NCI-H146 (cell line): ENCODE measurements around the gene ZNF730.
"Not testable (repeated sequence)": the region's sequence is repeated elsewhere in the genome, so short reads cannot be mapped to it uniquely, and the experiment has no call there.

Experiments
- DNase-seq: peaks from one replicate; lab custom pipeline; 2025; lab: John Stamatoyannopoulos, UW

ZNF730 gene

DNA sequence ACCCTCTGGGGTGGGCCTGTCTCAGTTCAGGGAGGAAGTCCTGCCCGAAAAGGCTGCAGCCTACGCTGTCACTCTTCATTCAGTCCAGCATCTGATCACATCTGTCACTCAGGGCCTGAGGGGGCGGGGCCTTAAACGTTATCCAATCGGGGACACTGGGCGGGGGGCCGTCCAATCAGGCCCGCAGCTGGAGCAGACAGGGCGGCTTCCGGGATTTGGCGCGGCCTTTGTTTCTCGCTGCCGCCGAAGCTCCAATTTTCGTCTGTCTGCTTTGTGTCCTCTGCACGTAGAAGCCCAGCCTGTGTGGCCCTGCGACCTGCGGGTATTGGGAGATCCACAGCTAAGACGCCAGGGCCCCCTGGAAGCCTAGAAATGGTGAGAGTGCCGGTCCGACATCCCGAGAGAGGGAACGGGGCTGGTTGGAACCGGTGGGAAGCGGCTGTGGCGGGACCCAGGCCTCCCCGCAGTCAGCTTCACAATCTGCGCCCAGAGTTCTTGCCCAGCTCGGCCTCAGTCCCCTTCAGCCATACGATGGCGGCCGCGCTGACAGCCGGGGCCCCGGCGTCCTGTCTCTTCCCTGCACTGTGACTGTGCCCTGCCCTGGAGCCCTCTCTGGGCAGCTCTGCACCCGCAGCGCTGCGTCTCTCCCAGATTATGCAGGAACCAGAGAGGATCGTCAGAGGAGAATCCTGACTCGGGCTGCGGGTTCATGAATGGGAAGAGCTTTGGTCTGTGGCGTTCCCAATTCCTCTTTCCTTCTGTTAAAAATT is at the start of gene ZNF730:
Gene ZNF730 (plus strand): TSS at position 224 of the 770 bp plus-strand sequence. CDS start 149 bp downstream, at position 373.
- peak; percentile 91 for DNase-seq

DNA sequence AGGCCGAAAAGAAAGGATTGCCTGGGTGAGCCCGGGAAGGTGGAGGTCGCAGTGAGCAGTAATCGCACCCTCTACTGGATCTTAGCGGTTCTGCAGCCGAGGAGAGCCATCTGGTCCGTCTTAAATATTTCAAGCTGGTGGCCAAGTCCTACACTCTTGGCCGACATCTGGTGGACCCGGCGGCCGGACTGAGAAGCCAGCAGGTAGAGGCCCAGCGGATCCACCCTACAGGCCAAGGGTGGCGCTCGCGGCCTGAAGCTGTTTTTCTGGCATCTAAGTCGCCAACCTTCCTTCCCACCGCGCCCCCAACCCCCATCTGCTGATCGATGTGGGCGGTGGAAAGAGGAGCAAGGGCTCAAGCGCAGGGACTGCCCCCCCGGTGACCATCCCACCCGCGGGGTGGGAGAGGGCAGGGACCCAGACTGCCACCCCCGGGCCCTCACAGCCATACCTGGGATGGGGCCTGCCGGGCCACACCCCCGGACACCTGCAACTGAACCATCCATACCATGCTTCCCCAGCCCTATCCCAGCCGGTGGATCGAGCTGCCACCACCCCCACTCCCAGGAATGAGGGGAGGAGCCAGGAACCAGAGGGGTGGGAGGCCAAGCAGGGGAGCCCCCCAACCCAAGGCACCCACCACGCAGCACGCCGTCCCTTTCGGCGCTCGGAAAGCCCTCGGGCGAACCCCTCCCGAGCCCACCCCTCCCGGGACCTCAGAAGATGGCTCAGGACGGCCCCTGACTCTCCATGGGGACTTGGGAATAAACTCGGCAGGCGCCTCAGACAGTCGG is 46.3 kb upstream of the ZNF730 start:
- peak; percentile 79 for DNase-seq

DNA sequence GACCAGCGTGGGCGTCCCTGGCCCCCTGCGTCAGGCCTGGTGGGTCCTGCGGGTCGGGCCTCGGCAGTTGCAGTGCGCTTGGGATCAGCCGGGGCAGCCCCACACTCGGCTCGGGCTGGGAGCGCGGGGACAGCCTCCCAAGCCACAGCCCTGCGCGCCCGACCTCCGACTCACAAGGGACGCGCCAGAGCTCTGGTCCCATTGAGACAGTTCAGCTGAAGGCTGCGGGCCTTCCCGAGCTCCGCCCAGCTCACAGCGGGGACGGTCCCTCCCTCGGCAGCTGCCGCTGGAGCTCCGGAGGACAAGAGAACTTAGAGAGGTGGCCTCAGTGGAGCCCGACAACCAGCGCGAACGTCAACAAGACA is 45.7 kb upstream of the ZNF730 start:
- DNase-seq: peak; percentile 87

DNA sequence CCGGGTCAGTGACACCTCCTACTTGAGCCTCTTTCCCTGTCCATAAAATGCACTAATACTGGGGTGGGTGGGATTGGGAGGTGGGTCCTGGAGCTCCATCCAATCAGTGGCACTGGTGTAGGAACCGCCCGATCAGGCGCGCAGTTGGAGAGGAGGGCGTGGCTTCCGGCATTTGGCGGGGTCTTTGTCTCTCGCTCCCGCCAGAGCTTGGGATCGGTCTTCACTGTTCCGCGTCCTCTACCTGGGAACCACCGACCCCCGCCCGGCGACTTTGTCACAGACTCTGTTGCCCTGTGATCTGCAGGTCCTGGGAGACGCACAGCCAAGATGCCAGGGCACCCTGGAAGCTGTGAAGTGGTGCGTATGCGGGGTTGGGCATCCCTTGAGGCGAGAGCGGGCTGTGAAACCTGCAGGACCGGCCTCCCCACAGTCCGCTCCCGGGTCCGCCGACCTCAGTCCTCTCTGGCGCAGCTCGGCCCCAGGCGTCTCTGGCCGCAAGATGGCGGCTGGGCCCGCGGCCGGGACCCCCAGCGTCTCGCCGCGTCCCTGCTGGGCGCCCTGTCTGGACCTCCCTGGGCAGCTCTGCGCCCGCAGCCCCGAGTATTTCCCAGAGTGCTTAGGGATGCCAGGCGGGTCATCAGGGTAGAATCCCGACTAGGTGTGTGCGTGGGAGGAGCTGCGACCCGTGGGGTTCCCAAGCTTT is 41.6 kb upstream of the ZNF730 start:
- DNase-seq: peak; percentile 99

DNA sequence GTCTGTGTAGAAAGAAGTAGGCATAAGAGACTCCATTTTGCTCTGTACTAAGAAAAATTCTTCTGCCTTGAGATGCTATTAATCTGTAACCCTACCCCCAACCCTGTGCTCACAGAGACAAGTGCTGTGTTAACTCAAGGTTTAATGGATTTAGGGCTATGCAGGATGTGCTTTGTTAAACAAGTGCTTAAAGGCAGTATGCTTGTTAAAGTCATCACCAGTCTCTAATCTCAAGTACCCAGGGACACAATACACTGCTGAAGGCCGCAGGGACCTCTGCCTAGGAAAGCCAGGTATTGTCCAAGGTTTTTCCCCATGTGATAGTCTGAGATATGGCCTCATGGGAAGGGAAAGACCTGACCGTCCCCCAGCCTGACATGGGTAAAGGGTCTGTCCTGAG is 39.0 kb upstream of the ZNF730 start:
- not testable (repeated sequence) for DNase-seq

DNA sequence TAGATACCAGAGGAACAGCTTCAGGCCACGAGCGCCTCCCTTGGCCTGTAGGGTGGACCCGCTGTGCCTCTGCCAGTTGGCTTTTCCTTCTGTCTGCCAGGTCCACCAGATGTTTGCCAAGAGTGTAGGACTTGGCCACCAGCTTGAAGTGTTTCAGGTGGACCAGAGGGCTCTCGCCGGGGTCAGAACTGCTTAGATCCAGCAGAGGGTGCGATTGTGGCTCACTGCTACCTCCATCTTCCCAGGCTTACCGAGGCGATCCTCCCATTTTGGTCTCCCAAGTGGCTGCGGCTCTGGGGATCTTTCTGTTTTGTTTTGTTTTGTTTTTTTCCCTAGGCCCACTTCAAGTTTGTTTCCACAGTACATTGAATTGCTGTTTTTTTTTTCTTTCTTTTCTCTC is 23.0 kb upstream of the ZNF730 start:
- DNase-seq: no peak

DNA sequence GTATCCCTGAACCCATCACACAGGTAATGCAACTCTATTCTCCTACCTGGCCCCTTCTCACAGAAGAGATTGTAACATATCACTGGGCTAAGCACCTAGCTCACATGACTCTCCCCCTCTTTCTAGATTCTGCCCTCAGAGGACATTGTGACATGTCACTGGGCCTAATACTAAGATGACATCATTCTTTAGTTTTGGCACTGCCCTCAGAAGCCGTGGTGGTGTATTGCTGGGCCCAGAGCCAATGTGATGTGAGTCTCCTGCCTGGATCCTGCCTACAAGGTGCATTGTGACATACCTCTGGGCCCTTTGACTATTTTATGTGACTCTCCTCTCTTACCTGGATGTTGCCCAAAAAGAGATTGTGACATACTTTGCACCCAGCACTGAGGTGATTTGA is 21.4 kb upstream of the ZNF730 start:
- DNase-seq: no peak

DNA sequence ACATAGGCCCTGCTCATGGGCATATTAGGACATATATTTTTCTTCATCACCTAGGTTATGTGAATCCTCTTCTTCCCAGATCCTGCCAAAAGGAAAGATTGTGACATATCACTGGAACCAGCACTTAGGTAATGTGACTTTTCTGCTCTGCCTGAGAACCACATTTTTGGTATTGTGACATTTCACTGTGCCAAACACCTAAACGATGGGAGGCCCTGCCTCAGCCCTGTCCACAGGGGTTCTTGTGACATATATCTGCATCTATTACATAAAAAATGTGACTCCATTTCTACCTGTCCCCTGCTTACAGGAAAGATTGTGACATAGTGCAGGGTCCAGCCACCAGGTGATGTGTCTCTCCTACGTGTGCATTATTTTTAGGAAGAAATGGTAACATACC is 18.5 kb upstream of the ZNF730 start:
- no peak for DNase-seq

DNA sequence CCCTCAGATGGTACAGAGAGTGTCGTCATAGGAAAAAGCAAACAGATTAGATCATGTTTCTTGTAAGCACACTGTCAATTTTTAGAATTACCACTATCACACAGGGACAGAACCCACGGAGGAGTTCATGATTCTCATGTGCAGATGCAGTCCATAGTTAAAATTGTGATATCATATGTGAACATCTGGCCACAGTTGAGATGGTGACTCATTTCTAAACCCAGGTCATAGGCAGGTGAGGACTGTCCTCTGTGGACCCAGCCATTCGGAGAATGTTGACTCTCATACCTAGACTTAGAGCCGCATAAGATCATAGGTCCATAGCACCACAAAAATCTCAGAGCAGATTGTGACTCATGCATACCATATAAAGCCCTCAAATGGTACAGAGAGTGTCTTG is 17.8 kb upstream of the ZNF730 start:
- DNase-seq: no peak

DNA sequence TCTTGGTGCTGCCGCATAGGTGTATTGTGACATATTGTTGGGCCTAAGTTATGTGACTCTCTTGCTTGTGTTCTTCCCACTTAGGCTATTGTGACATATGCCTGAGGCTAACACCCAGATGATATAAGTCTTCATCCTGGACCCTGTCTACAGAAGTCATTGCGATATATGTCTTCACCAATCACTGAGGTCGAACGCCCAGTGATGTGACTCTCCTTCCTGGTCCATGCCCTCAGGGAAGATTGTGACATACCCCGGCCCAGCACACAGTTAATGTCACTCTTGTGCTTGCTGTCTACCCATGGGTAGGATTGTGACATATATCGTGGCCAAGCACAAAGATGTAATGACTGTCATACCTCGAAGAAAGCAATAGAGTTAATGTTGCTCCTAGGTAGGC is 16.9 kb upstream of the ZNF730 start:
- no peak for DNase-seq

DNA sequence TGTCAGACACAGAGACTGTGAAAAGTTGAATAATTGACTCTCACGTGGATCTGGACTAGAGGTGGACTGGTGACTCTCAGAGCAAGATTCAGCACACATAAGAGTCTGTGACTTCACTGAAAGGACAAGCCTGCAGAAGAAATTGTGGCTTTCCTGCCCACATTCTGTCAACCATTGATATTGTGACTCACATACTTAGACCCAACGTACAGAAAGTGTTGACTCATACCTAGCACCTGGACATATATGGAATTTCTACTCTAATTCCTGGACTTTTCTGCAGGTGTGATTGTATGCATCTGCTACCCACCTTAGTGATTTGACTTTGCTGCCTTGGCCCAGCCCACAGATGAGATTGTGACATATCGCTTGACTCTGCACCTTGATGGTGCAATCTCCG is 15.6 kb upstream of the ZNF730 start:
- DNase-seq: no peak

DNA sequence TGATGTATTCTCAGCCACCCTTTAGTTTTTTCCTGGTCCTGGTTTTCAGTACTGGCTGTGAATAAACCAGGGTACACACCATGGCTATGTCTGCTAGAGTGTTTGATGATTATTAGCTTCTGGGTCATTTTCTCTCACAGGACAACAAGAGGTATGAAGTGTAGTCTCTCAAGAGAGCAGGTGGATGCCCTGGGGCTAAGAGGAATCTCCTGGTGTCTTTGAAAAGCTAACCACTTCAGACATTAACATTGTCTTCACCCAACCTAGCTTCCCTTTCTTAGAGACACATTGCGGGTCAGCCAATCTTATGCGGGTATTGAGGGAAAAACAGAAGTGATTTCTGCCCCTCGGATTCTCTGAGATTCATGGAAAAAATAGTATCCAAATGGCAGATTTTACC is 1.6 kb downstream of the ZNF730 start:
- DNase-seq: peak; percentile 52

DNA sequence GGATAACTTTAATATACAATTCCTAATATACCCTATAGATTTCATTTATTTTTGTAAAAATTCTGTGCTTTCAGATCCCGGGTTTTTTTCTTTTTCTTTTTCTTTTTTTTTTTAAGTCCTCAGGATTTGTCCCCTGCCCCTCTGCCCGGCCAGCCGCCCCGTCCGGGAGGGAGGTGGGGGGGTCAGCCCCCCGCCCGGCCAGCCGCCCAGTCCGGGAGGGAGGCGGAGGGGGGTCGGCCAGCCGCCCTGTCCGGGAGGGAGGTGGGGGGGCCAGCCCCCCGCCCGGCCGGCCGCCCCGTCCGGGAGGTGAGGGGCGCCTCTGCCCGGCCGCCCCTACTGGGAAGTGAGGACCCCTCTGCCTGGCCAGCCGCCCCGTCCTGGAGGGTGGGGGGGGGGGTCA is 17.4 kb downstream of the ZNF730 start:
- not testable (repeated sequence) for DNase-seq

DNA sequence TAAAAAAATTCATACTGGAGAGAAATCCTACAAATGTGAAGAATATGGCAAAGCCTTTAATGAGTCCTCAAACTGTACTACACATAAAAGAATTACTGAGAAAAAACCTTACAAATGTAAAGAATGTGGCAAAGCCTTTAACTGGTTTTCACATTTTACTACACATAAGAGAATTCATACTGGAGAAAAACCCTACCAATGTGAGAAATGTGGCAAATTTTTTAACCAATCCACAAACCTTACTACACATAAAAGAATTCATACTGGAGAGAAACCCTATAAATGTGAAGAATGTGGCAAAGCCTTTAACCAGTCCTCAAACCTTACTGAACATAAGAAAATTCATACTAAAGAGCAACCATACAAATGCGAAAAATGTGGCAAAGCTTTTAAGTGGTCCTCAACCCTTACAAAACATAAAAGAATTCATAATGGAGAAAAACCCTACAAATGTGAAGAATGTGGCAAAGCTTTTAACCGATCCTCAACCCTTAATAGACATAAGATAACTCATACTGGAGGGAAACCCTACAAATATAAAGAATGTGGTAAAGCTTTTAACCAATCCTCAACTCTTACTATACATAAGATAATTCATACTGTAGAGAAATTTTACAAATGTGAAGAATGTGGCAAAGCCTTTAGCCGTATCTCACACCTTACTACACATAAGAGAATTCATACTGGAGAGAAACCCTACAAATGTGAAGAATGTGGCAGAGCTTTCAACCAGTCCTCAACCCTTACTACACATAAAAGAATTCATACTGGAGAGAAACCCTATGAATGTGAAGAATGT is 29.0 kb downstream of the ZNF730 start:
- no peak for DNase-seq

DNA sequence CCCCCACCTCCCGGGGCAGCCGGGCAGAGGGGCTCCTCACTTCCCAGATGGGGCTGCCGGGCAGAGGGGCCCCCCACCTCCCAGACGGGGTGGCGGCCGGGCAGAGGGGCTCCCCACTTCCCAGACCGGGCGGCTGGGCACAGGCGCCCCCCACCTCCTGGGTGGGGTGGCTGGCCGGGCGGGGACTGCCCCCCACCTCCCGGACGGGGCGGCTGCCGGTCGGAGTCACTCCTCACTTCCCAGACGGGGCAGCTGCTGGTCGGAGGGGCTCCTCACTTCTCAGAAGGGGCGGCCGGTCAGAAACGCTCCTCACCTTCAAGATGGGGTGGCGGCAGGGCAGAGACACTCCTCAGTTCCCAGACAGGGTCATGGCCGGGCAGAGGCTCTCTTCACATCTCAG is 43.9 kb downstream of the ZNF730 start:
- DNase-seq: no peak

DNA sequence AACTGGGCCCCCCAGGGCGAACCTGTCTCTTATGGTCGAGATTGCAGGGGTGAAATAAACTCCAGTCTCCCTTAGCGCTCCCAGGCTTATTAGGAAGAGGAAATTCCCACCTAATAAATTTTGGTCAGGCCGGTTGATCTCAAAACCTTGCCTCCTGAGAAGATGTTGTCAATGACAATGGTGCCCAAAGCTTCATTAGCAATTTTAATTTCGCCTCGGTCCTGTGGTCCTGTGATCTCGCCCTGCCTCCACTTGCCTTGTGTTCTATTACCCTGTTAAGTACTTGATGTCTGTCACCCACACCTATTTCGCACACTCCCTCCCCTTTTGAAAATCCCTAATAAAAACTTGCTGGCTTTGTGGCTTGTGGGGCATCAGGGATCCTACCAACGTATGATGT is 51.5 kb downstream of the ZNF730 start:
- DNase-seq: not testable (repeated sequence)

DNA sequence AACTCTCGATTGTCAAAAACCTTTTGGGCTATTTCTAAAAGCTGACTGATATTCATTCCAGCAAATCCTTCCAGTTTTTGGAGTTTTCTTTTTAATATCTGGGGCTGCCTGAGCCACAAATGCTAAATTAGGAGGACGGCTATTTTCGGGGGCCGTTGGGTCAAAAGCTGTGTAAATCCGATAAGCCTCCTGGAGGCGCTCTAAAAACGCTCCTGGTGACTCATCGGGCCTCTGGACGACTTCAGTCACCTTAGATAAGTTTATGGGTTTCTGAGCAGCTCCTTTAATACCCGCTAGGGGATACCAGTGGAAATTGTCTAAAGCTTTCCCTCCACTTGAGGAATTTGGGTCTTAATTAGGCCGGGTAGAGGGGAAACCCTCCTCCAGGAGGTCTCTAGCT is 66.4 kb downstream of the ZNF730 start:
- no peak for DNase-seq

DNA sequence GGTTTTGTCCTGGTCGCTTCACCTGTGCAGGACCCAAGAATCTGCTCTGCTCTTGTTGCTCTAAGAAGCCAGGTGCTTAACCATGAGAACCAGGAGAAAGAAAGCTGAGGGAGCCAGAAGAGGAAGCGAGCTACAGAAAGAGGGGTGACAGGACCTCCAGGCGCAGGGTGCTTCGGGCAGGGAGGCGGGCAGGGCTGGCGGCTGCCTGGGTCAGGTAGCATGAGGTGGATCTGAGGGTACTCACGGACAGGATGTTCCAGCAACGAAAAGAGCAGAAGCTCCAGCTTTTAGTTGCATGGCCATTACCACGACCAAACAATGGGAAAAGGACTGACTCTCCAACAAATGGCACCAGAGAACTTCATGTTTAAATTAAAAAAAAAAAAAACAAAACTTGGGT is 73.5 kb downstream of the ZNF730 start:
- no peak for DNase-seq
